ENCODE data around the gene GNAL. TPM values are rescaled to one million over a fixed set of nuclear protein-coding genes. Genes with fewer than 3 reads are reported as not detected.

GNAL gene
- total RNA-seq, 4 donors from 2014 or later: 7.5 to 20.7 (median 11.8) TPM

DNA sequence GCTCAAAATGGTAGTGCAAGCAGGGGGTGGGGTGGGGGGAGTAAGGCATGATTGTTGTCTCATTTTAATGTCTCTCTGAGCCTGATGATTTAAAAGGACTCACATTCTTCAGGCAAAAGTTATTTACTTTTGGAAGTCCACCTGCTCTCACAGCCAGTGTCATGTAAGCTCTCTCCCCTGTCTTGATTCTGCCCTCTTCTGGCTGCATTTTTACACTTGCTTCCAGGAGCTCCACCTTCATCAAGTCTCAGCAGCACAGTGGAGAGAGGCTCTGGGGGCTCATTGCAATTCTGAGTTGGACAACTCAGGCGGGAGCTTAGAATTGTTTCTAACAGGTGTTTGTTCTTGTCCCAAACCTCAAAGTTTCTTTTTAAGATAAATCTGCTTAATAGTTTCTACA is 39.2 kb downstream of the GNAL start:
- TF ChIP-seq, protein P1, sequence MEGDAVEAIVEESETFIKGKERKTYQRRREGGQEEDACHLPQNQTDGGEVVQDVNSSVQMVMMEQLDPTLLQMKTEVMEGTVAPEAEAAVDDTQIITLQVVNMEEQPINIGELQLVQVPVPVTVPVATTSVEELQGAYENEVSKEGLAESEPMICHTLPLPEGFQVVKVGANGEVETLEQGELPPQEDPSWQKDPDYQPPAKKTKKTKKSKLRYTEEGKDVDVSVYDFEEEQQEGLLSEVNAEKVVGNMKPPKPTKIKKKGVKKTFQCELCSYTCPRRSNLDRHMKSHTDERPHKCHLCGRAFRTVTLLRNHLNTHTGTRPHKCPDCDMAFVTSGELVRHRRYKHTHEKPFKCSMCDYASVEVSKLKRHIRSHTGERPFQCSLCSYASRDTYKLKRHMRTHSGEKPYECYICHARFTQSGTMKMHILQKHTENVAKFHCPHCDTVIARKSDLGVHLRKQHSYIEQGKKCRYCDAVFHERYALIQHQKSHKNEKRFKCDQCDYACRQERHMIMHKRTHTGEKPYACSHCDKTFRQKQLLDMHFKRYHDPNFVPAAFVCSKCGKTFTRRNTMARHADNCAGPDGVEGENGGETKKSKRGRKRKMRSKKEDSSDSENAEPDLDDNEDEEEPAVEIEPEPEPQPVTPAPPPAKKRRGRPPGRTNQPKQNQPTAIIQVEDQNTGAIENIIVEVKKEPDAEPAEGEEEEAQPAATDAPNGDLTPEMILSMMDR (IDR thresholded peaks at IDR 0.05; ENCODE audit: low read depth): no peak

DNA sequence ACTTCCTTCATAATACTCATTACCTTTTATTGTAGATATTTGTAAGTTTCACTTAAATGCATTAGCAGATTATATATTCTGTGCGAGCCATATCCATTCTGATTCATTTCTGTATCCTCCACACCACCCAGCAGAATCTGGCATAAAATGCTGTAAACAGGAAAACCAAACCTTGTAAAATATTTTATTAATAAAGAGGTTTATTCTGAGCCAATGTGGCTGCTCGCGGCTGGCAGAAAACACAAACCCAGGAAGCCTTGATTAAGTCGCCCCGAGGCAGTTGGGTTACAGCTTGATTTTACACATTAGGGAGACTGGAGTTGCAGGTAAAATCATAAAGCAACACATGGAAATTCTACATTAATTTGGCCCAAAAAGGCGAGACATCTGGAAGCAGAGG is 40.5 kb downstream of the GNAL start:
- TF ChIP-seq, protein P1 (IDR thresholded peaks at IDR 0.05; ENCODE audit: low read depth): no peak

DNA sequence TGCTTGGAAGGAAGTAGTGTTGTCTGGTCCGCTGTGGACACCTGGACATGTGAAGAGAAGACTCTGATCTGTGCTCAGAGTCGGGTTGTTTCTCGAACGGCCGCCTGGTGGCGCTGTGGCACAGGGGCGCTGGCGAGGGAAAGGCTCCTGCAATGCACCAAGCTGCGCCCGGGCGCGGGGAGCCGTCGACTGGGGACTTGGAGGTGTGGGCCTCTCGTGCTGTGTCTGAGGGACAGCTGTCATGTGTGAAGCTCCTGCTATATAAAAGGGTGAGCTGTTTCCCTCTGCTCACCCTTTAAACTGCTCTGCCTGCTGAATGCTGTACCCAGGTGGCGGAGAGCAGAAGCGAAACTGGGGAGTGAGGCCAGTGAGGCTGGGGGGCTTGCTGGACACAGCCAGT is 44.0 kb downstream of the GNAL start:
- TF ChIP-seq, protein P1 (IDR thresholded peaks at IDR 0.05; ENCODE audit: low read depth): no peak

DNA sequence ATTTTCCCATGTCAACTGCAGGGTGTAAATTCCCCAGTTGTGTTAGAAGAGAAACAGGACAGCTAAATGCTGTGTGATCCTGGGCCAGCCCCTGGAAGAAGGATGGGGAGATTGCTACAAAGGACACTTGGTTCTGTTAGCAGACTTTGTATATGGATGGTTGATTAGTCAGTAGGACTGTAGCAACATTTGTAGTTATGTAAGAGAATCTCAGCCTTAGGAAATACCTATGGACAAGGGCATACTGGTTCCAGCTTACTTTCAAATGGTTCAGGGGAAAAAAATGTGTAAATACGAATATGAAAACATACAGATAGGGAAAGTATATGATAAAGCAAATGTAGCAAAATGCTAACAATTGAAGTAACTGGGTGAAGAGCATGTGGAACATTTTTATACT is 47.6 kb downstream of the GNAL start:
- TF ChIP-seq, protein P1 (IDR thresholded peaks at IDR 0.05; ENCODE audit: low read depth): no peak

DNA sequence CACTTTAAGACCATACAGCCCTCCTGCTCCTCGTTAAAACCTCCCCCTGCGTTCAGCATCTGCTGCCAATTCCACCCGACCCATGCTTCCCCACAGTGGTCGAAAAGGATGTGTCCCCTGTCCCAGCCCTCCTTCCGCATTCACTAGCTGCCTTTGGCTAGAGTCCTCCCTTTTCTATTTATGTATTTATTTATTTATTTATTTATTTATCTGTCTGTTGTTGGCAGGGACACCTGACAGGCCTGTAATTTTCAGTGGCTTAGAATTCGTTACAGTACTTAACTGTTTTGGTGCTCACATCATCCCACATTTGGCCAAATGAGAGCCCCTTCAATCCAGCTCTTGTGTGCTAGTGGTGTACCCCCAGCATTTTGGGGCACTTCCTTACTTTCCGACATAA is 50.8 kb downstream of the GNAL start:
- TF ChIP-seq, protein P1 (IDR thresholded peaks at IDR 0.05; ENCODE audit: low read depth): no peak

DNA sequence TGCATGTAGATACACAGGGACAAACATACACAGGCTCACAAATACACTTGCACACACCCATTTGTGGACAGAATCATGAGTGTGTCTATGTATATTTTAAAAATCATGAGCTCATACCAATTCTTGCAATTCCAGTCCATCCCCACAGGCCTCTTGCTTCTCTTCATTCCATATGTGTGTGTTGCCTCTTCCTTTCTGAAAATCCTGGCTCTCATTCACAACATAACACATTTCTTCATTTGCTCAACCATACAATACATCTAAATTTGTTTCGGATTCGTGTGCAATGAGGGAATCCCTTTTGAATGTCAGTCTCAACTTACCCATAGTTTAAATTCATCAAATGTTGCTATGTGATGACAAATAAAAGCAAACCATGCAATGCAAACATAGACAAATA is 51.4 kb downstream of the GNAL start:
- TF ChIP-seq, protein P1 (IDR thresholded peaks at IDR 0.05; ENCODE audit: low read depth): no peak

DNA sequence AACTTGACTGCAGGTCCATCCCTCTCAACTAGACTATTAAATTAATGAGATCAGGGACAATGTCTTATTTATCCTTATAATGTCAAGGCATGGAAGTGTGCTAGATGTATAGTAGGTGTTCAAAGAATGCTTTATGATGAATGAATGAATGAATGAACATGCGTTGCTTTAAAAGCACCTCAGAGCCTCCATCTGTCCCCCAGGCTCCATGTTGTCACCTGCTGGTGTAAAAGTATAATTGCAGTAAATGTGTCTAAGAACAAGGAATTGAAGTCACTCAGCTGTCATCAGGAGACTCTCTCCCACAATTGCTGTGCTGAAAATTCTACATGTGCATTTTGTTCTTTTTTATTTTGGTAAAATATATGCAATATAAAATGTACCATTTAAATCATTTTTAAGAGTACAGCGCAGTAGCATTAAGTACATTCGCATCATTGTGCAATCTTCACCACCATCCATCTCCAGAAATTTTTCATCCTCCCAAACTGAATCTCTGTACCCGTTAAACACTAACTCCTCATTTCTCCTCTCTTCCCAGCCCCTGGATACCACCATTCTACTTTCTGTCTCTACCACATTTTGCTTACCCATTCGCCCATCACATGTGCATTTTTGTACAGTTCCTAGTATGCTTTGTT is 52.6 kb downstream of the GNAL start:
- TF ChIP-seq, protein P1 (IDR thresholded peaks at IDR 0.05; ENCODE audit: low read depth): no peak
